ENCODE data around the gene DEPDC1B.
"Not testable (repeated sequence)": the region's sequence is repeated elsewhere in the genome, so short reads cannot be mapped to it uniquely, and the experiment has no call there.

The DEPDC1B gene

DNA sequence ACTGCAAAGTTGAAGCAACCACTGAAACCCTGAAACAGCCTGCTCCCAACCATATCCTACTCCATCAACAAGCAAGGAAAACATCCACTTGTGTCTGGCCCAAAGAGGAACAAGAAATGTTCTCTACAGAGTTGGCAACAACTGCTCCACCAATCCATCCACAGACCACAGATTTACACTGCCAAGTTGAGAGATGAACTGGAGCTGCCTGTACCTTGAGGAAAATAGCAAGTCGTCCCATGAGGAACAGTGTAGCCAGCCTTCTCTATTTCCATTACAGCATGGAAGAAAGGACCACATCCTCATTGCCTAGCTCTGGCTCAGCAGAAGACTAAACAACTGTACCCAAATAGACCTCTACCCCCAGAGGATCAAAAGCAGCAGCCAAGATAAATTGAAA lies 60.4 kb downstream of the DEPDC1B start:
- no peak for DNase-seq

DNA sequence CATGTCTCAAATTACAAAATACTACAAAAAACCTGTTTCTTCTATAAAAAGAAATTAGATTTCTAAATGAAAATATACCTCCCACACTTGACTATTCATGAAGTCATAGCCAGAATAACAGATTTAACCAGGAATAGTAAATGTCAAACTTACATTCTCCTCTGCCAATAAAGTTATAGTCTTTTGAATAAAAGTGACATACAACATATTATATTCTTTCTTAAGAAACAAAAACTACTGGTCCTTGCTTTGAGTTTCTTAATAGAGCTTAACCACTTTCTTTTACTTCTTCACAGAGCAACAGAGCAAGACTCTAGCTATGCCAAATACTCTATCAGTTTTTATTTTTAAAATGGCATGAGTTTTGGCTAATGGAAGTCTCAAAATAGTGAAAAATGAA lies 61.7 kb downstream of the DEPDC1B start:
- no peak for DNase-seq

DNA sequence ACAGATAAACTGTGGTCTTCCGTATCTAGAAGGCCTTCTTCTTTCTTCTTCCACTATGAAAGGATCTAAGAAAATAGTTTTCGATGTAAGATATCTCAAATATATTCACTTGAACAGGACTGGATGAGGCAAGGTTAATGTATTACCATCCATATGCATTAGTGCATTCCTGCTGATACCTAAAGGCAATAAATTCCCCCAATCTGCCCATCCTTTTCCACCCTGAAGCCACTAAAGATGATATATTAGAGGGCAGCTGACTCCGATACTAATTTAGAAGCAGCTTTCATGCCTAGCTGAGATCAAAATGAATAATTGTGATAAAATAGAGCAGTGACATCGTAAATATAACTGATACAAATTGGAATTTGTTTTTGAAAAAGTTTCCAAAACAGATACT lies 63.3 kb downstream of the DEPDC1B start:
- DNase-seq = no peak

DNA sequence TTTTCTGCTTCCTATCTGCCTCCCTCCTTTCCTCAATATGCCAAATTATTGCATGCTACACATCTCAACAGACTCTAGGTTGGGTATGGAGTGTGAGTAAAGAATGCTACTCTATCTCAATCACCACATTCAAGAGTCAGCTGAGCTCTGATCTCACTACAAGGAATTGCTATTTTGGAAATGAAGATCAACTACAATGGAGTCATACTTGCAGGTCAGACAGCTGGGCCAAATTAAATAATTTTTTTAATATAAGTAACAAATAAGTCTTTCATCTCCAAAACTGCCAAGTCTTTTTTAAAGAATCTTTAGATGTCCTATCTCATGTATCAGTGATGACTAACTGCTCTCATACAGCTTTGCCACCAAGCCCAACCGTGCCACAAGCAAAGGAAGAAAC lies 64.0 kb downstream of the DEPDC1B start:
- DNase-seq = no peak

DNA sequence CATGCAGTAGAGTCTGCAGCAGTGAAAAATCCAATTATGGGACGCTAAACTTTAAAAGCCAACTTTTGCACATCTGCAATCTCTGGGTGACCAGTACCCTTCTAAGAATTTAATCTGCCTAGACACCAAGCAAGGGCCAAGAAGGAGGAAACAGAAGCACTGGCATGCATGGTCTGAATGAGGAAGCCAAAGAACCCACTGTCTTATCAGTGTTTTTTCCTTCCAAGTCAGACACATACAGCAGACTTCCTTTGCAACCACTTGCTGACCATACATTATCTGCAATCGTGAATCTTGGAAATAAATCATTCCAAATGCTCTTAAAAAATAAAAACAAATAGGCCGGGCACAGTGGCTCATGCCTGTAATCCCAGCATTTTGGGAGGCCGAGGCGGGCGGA lies 65.9 kb downstream of the DEPDC1B start:
- no peak for DNase-seq

DNA sequence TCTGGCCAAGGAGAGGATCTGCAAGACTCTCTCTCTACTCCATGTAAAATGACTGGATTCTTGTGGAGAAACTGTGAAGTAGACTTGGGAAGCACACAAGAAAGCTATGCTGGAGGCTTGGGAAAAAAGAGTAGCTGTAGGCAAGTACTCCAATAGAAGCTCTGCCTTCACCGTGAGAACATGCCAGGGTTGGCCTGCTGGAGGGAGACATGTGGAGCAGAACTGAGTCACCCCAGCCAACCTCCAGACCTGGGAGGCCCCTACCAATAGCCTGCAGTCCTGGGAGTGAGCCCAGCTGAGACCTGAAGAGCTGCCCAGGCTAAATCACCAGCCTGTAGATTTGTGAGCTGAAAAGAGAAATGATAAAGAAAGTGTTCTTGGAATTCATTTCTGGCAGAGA lies 66.6 kb downstream of the DEPDC1B start:
- DNase-seq = no peak

DNA sequence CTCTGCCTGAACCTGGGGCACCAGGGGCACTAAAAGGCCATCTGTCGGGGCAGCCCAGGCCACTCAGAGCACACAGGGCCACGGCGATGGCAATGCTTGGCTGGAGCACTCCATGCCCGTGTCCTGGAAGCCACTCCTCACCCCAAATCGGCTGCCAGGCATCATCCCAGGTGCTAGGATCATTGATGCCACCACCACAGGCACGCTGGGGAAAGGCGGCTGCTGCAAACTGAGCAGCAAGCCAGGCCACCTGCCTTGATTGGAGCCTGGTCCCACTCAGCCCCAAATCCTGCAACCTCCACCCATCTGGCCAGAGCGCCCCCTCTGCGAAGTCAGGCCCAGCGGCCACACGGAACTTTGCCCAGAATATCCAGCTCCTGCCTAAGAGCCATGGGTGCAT lies 67.8 kb downstream of the DEPDC1B start:
- no peak for DNase-seq

DNA sequence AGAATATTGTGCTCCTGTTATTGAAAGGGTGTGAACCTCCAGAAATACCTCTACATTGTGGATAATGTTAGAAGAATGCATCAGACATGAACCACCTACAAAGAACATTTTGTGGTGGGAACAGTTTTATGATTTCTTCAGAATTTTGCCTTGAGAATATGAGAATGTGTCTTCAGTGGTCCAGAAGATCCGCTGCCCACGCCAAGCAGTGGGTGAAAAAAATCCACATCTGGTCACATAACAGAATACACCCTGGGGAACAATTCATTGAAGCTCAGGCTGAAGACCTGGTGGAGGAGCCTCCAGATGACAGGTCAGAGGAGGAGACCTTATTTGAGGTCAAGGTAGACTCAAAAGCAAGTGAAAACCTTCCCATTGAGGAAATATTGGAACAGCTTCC lies 69.1 kb downstream of the DEPDC1B start:
- no peak for DNase-seq

DNA sequence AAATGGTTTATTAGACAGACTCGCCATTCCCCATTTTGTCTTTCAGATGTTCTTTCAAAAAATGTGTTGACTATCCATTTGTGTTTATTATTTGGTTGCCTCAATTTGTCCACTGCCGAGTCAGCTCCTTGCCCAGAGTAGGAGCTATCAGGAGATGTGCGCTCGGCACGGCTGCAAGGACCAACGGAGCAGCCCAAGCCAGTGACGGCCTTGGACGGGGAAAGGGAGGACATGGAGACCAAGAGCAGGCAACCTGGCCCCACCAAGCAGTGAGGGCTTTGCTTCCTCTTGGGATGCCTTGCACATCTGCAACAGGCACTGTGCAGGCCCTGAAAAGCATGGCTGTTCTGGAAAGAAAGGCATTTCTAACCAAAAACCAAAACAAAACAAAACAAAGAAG lies 69.8 kb downstream of the DEPDC1B start:
- DNase-seq = no peak

DNA sequence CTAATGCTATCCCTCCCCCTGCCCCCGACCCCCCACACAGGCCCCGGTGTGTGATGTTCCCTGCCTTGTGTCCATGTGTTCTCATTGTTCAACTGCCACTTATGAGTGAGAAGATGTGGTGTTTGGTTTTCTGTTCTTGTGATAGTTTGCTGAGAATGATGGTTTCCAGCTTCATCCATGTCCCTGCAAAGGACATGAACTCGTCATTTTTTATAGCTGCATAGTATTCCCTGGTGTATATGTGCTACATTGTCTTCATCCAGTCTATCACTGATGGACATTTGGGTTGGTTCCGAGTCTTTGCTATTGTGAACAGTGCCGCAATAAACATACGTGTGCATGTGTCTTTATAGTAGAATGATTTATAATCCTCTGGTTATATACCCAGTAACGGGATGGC lies 75.1 kb downstream of the DEPDC1B start:
- DNase-seq = not testable (repeated sequence)

DNA sequence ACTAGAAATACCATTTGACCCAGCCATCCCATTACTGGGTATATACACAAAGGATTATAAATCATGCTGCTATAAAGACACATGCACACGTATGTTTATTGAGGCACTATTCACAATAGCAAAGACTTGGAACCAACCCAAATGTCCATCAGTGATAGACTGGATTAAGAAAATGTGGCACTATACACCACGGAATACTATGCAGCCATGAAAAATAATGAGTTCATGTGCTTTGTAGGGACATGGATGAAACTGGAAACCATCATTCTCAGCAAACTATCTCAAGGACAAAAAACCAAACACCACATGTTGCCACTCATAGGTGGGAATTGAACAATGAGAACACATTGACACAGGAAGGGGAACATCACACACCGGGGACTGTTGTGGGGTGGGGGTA lies 79.2 kb downstream of the DEPDC1B start:
- DNase-seq = not testable (repeated sequence)

DNA sequence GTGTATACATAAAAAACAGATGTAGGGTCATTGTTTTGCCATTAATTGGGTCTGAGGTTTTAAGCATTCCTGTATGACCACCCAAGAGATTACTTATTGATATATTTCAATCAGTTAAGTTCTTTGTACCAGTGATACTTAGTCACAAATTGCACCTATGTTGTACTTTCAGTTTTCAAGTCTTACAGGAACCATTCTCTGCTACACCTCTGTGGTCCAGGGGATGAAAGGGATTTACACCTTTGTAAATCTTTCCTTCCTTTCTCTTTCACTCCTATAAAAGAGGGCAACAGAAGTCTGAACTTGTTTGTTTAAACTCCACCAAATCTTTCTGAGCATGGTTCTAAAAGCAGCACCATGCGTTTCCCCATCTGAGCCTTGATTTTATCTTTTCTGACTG lies 86.1 kb downstream of the DEPDC1B start:
- DNase-seq = no peak

DNA sequence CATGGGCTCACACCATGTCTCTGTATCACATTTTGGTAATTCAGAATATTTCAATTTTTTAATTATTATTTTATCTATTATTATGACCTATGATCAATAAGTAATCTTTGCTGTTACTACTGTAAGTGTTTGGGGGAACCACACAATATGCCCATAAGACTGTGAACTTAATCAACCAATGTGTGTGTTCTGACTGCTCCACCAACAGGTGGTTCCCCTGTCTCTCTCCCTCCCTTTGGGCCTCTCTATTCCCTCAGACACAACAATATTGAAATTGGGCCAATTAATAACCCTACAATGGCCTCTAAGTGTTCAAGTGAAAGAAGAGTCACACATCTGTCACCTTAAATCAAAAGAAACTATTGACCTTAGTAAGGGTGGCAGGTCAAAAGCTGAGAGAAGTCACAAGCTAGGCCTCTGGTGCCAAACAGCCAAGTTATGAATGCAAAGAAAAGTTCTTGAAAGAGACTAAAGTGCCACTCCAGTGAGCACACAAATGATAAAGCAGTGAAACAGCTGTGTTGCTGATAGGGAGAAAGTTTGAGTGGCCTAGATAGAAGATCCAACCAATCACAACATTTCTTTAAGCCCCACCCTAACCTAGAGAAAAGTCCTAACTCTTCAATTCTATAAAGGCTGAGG lies 88.7 kb downstream of the DEPDC1B start:
- DNase-seq = no peak

DNA sequence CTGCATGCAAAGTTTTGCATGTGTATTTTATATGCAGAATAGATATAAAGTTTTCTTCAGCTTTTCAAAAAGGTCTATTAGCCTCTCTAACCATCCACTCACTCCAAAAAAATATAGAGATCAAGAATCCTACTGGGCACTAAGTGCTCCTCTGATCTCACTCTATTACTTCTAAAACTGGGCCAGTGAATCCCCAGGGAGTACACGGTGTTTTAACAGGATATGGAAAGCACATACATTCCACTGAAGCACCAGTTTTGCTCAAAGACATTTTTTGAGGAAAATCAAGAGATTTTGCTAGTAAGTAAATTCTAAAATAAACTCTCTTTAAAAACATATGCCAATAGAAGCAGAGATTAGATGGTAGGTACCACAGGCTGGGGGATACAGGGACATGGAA lies 95.2 kb downstream of the DEPDC1B start:
- DNase-seq = no peak

DNA sequence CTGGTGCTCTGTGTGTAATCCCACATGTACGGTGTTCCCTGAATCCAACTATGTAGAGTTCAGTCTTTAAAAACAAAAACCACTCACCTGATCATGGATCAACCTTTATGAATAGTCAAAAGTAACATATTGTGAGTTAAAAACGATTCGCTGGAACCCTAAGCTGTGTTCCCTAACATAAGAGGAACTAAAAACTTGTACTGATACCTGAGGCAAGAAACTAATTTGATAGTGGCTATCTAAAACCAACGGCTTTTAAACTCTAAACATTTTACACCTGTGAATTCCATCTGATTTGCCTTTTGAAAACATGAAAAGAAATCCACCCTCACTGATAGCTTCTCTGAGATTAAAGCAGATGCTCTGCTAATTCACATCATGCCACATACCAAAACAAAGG lies 101.5 kb downstream of the DEPDC1B start:
- DNase-seq = no peak

DNA sequence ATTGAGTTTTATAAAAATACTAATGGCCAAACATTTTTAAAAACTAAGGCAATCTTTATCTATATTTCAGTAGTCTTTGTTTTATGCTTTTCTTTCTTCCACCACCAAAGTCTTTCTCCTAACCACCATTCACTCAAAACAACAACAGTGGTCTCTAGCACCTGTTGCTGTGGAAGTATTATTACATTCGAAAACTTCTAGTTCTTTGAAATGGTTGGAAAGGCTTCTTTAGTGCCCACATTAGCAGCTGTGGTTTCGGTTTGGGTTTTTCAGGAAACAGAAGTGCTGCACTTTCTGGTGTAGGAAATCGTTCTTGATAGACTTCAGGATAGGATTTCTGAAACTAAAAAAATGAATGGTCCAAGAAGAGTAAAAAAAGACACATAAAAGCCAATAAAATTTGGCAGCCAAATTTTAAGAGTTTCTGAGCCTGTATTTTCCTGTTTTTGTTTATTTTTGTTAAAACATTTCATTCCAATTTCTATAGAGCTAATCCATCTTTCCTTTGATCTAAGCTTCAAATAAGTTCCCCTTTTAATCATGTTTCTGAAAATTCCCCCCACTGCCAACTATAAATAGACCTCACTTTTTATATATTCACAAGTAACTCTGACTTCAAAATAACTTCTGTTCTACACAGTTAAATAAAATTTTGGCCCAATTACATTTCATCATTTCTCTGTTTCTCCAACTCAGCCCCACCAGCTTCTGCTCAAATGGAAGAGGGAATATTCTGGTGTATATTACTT lies 102.2 kb downstream of the DEPDC1B start:
- no peak for DNase-seq

DNA sequence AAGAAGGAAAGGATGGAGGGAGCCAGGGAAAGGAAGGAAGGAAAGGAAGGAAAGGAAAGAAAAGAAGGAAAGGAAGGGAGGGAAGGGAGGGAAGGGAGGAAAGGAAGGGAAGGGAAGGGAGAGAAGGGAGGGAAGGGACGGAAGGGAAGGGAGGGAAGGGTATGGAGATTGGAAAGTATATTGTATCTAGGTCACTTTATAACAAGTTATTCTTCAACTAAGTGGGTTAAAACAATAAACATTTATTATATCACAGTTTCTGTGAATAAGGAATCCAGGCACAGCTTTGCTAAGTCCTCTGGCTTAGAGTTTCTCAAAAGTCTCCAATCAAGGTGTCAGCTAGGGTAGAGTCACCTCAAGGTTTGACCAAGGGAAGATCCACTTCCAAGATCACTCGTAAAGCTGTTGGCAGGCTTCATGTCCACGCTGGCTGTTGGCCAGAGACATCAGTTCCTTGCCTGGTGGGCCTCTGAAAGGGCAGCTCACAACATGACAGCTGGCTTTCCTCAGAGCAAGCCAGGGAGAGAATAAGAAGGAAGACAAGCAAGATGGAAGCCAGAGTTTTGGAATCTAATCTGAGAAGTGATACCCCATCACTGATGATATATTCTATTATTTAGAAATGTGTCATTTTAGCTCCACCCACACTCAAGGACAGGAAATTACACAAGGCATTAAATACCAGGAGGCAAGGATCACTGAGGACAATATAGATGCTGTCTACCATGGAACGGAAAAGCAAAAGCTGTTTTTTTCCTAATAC lies 105.1 kb downstream of the DEPDC1B start:
- no peak for DNase-seq

DNA sequence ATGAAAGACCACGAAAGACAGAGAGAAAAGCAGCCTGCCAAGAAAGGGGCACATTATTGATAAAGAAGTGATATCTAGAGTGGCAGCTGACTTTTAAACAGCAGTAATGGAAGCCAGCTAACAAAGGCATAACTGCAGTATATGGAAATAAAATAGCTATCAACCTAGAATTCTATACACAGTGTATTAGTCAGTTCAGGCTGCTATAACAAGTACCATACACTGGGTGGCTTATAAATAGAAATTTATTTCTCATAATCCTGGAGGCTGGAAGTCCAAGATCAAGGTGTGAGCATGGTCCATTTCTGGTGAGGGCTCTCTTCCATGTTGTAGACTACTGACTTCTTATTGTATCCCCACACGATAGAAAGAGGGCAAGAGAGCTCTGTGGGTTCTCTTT lies 109.8 kb downstream of the DEPDC1B start:
- DNase-seq = no peak

DNA sequence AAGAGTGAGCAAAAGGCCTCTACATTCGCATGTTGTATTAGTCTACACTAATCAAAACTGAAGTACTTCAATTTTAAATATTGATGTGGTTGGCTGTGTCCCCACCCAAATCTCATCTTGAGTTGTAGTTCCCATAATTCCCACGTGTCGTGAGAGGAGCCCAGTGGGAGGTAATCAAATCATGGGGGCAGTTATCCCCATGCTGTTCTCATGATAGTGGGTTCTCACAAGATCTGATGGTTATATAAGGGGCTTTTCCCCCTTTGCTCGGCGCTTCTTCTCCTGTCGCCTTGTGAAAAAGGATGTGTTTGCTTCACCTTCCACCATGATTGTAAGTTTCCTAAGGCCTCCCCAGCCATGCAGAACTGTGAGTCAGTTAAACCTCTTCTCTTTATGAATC lies 112.7 kb downstream of the DEPDC1B start:
- not testable (repeated sequence) for DNase-seq

DNA sequence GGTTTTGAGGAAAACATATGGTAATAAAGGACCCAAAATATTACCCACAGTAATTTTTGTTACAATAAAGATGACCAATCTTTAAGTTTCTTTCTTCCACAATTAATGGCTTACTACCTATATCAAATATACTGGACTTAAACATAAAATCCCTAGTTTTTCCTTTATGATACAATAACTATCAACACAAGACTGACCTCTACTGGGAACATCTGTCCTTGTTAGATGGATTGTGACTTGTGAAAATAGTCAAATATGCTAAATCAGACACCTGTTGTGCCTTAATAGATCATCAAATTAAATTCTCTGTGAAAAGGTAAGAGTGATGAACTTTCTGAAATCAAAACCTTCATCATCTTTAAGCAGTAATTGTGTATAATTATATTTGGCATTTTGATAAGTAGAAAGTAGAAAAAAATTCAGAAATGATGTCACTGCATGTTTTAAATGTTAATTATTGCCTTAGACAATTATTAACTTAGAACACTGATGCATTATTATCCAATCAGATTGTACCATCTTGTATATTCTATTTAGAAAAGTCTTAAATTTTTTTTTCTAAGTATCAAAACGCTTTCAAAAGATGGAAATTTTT lies 113.6 kb downstream of the DEPDC1B start:
- DNase-seq = peak in 1 of 2 experiments; percentile 1

DNA sequence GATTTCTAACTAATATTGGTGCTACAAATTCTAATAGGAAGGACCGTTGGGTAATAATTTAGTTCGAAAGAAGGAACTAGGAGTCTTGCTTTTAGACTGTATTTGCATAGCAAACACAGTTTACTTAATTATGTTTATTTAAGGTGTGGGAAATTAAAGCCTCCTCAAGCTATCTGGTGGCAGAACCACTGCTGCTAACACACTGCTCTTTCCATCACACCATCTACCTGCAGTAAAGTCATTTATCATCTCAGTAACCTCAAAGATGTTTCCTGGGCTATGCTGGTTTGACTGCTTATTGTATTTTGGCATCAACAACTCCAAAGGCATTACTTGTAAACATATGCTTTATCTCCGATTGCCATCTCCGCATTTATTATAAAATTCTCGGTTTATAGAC lies 114.3 kb downstream of the DEPDC1B start:
- no peak for DNase-seq

DNA sequence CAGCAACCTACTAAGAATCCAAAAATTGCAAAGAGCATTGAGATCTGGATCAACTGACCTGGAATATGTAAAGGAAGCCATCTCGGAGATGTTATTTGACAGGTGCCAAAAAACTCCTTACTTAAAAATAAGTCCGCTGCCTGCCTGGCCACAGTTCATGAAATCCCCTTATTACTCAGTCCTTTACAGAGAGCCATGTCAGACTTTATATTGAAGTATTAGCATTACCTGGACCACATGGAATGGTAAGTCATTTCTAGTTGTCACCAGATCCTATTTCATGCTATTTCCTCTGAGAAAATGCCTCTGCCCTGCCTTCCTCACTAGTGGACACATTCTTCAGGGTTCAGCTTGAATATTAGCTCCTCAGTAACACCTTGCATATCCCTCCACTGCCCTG lies 115.7 kb downstream of the DEPDC1B start:
- DNase-seq = no peak

DNA sequence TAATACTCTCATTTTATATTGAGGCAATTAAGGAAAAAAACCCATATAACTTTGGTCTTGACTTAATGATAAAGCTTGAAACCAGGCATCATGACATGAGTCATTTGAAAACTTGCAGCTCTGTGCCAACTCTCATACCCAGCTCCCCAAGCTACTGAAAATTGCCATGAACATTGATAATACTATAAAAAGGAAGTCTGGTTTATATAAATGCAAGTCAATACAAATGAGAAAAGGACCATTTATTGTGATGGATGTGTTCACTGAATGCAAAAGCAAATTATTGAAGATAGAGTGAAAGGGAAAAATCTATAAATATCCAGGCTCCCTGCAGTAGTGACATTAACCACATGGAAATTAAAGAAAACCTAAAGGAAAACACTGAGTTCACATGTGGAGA lies 116.3 kb downstream of the DEPDC1B start:
- no peak for DNase-seq

DNA sequence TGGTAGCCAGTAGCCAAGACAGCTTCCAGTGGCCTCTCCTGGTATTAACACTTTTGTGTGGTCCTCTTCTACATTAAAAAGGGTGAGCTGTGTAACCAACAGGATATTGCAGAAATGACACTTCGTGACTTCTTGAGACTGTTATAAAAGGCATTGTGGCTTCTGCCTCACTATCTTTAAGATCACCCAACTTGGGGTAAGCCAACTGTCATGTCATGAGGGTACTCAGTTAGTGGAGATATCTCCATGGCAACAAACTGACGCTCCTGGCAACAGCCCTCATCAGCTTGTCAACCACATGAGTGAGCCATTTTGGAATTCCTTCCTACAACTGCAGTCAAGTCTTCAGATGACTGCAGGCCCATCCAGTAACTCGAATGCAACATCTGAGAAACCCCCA lies 121.7 kb downstream of the DEPDC1B start:
- no peak for DNase-seq

Data from SHP77 (cell line).